ENCODE data around the gene ERI3.

GRCh38 chr1:44218503-44219300 is 136.4 kb downstream of the ERI3 start:
- no peak for TF ChIP-seq CTCF (IDR thresholded peaks at IDR 0.05; ENCODE audit: extremely low read depth in 1 of 2, insufficient read depth in 1 of 2, low read depth in 1 of 2, low read length in 2 of 2)
- TF ChIP-seq POLR2A (IDR thresholded peaks at IDR 0.05; ENCODE audit: low read depth, low read length): no peak
- no peak for TF ChIP-seq POLR2AphosphoS5 (IDR thresholded peaks at IDR 0.05; ENCODE audit: insufficient read depth, low read depth, low read length)
- no peak for TF ChIP-seq MYC (IDR thresholded peaks at IDR 0.05; ENCODE audit: low read depth, low read length)

Data from endothelial cell of umbilical vein (primary cell).